Neuronal stem cell (in vitro differentiated cells): ENCODE results near the gene NXPH2.

Experiments used
- DNase-seq: peaks from one replicate; pipeline ENCODE4 v3.0.0-alpha.2; 2013; ENCODE audit warnings: low spot score
- H2AFZ ChIP-seq: one replicate; pipeline ENCODE4 v1.6.1; 2013; ENCODE audit warnings: mild to moderate bottlenecking, low read length, inconsistent platforms
- H2AK5ac ChIP-seq: 2 replicates; pipeline ENCODE4 v1.6.1; 2013; ENCODE audit warnings: low read depth, mild to moderate bottlenecking, inconsistent platforms, low read length, moderate library complexity, mixed read lengths
- H2BK120ac ChIP-seq: 2 replicates; pipeline ENCODE4 v1.6.1; 2013; ENCODE audit warnings: low read depth, mild to moderate bottlenecking, inconsistent platforms, low read length, moderate library complexity, mixed read lengths
- H2BK12ac ChIP-seq: one replicate; pipeline ENCODE4 v1.6.1; 2013; ENCODE audit warnings: low read length, inconsistent platforms
- H2BK15ac ChIP-seq: 2 replicates; pipeline ENCODE4 v1.6.1; 2013; ENCODE audit warnings: mild to moderate bottlenecking, low read length, inconsistent platforms, mixed read lengths
- H2BK5ac ChIP-seq: one replicate; pipeline ENCODE4 v1.6.1; 2013; ENCODE audit warnings: inconsistent platforms, mild to moderate bottlenecking, low read length, moderate library complexity
- H3K14ac ChIP-seq: one replicate; pipeline ENCODE4 v1.6.1; 2013; ENCODE audit warnings: low read length, inconsistent platforms
- H3K18ac ChIP-seq: 2 replicates; pipeline ENCODE4 v1.6.1; 2013; ENCODE audit warnings: low read length, inconsistent platforms
- H3K23ac ChIP-seq: 2 replicates; pipeline ENCODE4 v1.6.1; 2013; ENCODE audit warnings: low read depth, mild to moderate bottlenecking, mixed read lengths, low read length, inconsistent platforms; ENCODE audit not compliant: poor library complexity
- H3K27ac ChIP-seq: replicated peaks from 3 replicates; pipeline ENCODE4 v1.5.1; 2013; ENCODE audit warnings: low read length, inconsistent platforms
- H3K27me3 ChIP-seq, 3 experiments: 2 replicates each; pipeline ENCODE4 v1.6.1; 2013; ENCODE audit warnings: low read length in 3 of 3, mild to moderate bottlenecking in 2 of 3, inconsistent platforms in 1 of 3, low read depth in 1 of 3, mixed read lengths in 1 of 3, moderate library complexity in 1 of 3; ENCODE audit not compliant: control insufficient read depth in 3 of 3, insufficient read depth in 3 of 3
- H3K36me3 ChIP-seq, 2 donors: replicated peaks in 1 of 2; 2 replicates each; pipeline ENCODE4 v1.6.1; 2013; ENCODE audit warnings: low read length in 2 of 2; ENCODE audit not compliant: control insufficient read depth in 2 of 2, insufficient read depth in 2 of 2
- H3K4ac ChIP-seq: 2 replicates; pipeline ENCODE4 v1.6.1; 2013; ENCODE audit warnings: inconsistent platforms, mild to moderate bottlenecking, low read length, moderate library complexity
- H3K4me1 ChIP-seq, 2 donors: 1 replicate in 1 of 2; 2 replicates in 1 of 2; pipeline ENCODE4 v1.6.1; 2013; ENCODE audit warnings: low read length in 2 of 2, low read depth in 1 of 2; ENCODE audit not compliant: control insufficient read depth in 2 of 2, insufficient read depth in 1 of 2
- H3K4me2 ChIP-seq: one replicate; pipeline ENCODE4 v1.6.1; 2013; ENCODE audit warnings: mild to moderate bottlenecking, low read length, inconsistent platforms; ENCODE audit not compliant: insufficient read depth, poor library complexity, severe bottlenecking
- H3K4me3 ChIP-seq, 2 donors: 2 replicates each; pipeline ENCODE4 v1.5.1; 2013; ENCODE audit warnings: low read length in 2 of 2, mild to moderate bottlenecking in 2 of 2, inconsistent platforms in 1 of 2, moderate library complexity in 1 of 2
- H3K79me1 ChIP-seq: one replicate; pipeline ENCODE4 v1.6.1; 2013; ENCODE audit warnings: low read depth, mild to moderate bottlenecking, inconsistent platforms, low read length, moderate library complexity
- H3K9ac ChIP-seq: one replicate; pipeline ENCODE4 v1.6.1; 2013; ENCODE audit warnings: mild to moderate bottlenecking, low read depth, low read length, inconsistent platforms; ENCODE audit not compliant: poor library complexity
- H3K9me3 ChIP-seq, 2 donors: replicated peaks in 1 of 2; 2 replicates each; pipeline versions ENCODE3 to v1.6.1; 2013; ENCODE audit warnings: low read length in 2 of 2, mild to moderate bottlenecking in 2 of 2, inconsistent platforms in 1 of 2, low read depth in 1 of 2, mixed read lengths in 1 of 2, moderate library complexity in 1 of 2; ENCODE audit not compliant: control insufficient read depth in 2 of 2, insufficient read depth in 1 of 2
- H4K8ac ChIP-seq: one replicate; pipeline ENCODE4 v1.6.1; 2013; ENCODE audit warnings: low read depth, mild to moderate bottlenecking, inconsistent platforms, low read length, moderate library complexity
- H4K91ac ChIP-seq: one replicate; pipeline ENCODE4 v1.6.1; 2013; ENCODE audit warnings: low read length, low read depth, mild to moderate bottlenecking, inconsistent platforms; ENCODE audit not compliant: poor library complexity
- WGBS, 2 donors: extraction: QIAGEN DNeasy Blood & Tissue Kit; methylation state at CpG; one replicate each; pipeline ENCODE4 v1.1.7; 2013; ENCODE audit warnings: missing lambda C conversion rate in 2 of 2, mixed read lengths in 1 of 2; ENCODE audit not compliant: insufficient read length in 2 of 2, insufficient replicate concordance in 1 of 2; ENCODE audit errors: extremely low coverage in 2 of 2; 5-methylcytosine and 5-hydroxymethylcytosine counted together

The NXPH2 gene

GRCh38 chr2:138707392-138708074, 72.7 kb downstream of the NXPH2 start:
- no peaks in the 10 kb centered on the region for H3K27me3 ChIP-seq
- H4K91ac ChIP-seq = no peak overlapping the region
- H3K18ac ChIP-seq = no peak overlapping the region
- no peaks in the 10 kb centered on the region for H3K79me1 ChIP-seq
- no peak overlapping the region for H2AK5ac ChIP-seq
- H3K23ac ChIP-seq = no peak overlapping the region
- no peak for DNase-seq
- no peak overlapping the region for H2BK12ac ChIP-seq
- H2BK5ac ChIP-seq = no peak overlapping the region
- H3K27ac ChIP-seq = no peak overlapping the region
- H3K9ac ChIP-seq = no peak overlapping the region
- no peak overlapping the region for H2BK15ac ChIP-seq
- H2BK120ac ChIP-seq = no peak overlapping the region
- H3K36me3 ChIP-seq = no peaks in the 10 kb centered on the region
- H3K9me3 ChIP-seq = no peaks in the 10 kb centered on the region
- no peak overlapping the region for H3K14ac ChIP-seq
- no peak overlapping the region for H2AFZ ChIP-seq
- no peak overlapping the region for H3K4me3 ChIP-seq
- H3K4me1 ChIP-seq = no peaks in the 10 kb centered on the region
- H3K4ac ChIP-seq = no peak overlapping the region
- H3K4me2 ChIP-seq = no peak overlapping the region
- H4K8ac ChIP-seq = no peak overlapping the region

- no peak overlapping the region for H2AFZ ChIP-seq
- no peak overlapping the region for H3K4me3 ChIP-seq
- no peak overlapping the region for H3K27ac ChIP-seq
- no peak overlapping the region for H2BK120ac ChIP-seq
- no CpG with 5 or more reads among the region's 2 CpGs for WGBS, 2 donors
- H3K14ac ChIP-seq = no peak overlapping the region
- H2BK5ac ChIP-seq = no peak overlapping the region
- H3K79me1 ChIP-seq = peaks cover 2% of the 10 kb centered on the region
- H2BK12ac ChIP-seq = no peak overlapping the region
- H3K4me2 ChIP-seq = no peak overlapping the region
- no peak overlapping the region for H3K23ac ChIP-seq
- no peak overlapping the region for H3K4ac ChIP-seq
- H2AK5ac ChIP-seq = no peak overlapping the region
- no peaks in the 10 kb centered on the region for H3K27me3 ChIP-seq
- peaks cover 2 to 3% of the 10 kb centered on the region in 2 donors for H3K4me1 ChIP-seq
- no peak for DNase-seq
- H2BK15ac ChIP-seq = no peak overlapping the region
- H3K36me3 ChIP-seq = no peaks in the 10 kb centered on the region
- H3K18ac ChIP-seq = no peak overlapping the region
- H4K8ac ChIP-seq = no peak overlapping the region
- H3K9ac ChIP-seq = no peak overlapping the region
- no peaks in the 10 kb centered on the region for H3K9me3 ChIP-seq
- H4K91ac ChIP-seq = no peak overlapping the region
Observed at GRCh38 chr2:138703242-138703641, 76.9 kb downstream of the NXPH2 start.

GRCh38 chr2:138700716-138701115, 79.5 kb downstream of the NXPH2 start:
- Histone ChIP-seq H3K27ac (no peak overlapping the region), H3K4me3 (no peak overlapping the region), H3K27me3 (no peaks in the 10 kb centered on the region), H3K23ac (no peak overlapping the region), H3K36me3 (no peaks in the 10 kb centered on the region), H2BK5ac (no peak overlapping the region), H4K91ac (no peak overlapping the region), H3K79me1 (peaks cover 2% of the 10 kb centered on the region), H2BK12ac (no peak overlapping the region), H3K4me2 (no peak overlapping the region), H3K18ac (no peak overlapping the region), H2BK120ac (no peak overlapping the region), H2AK5ac (no peak overlapping the region), H4K8ac (no peak overlapping the region), H3K9me3 (no peaks in the 10 kb centered on the region), H3K4me1 (peaks cover 2 to 3% of the 10 kb centered on the region in 2 donors), H3K9ac (no peak overlapping the region), H3K14ac (no peak overlapping the region), H3K4ac (no peak overlapping the region), H2AFZ (no peak overlapping the region), H2BK15ac (no peak overlapping the region)
- no peak for DNase-seq
- no CpG with 5 or more reads among the region's 8 CpGs for WGBS, 2 donors

- H2AFZ ChIP-seq = peak overlapping the region; percentile 34
- peaks cover 2 to 3% of the 10 kb centered on the region in 2 donors for H3K4me1 ChIP-seq
- H3K36me3 ChIP-seq = no peaks in the 10 kb centered on the region
- H3K79me1 ChIP-seq = peaks cover 2% of the 10 kb centered on the region
- H2BK12ac ChIP-seq = no peak overlapping the region
- H2BK15ac ChIP-seq = no peak overlapping the region
- H3K4me3 ChIP-seq = no peak overlapping the region
- H3K14ac ChIP-seq = no peak overlapping the region
- no peaks in the 10 kb centered on the region for H3K9me3 ChIP-seq
- no peak overlapping the region for H4K91ac ChIP-seq
- no peak overlapping the region for H3K27ac ChIP-seq
- H3K9ac ChIP-seq = no peak overlapping the region
- no peak for DNase-seq
- WGBS, 2 donors = no CpG with 5 or more reads among the region's 8 CpGs
- no peak overlapping the region for H3K4ac ChIP-seq
- H2AK5ac ChIP-seq = no peak overlapping the region
- H3K27me3 ChIP-seq = no peaks in the 10 kb centered on the region
- H4K8ac ChIP-seq = no peak overlapping the region
- H3K4me2 ChIP-seq = no peak overlapping the region
- H3K23ac ChIP-seq = no peak overlapping the region
- H2BK5ac ChIP-seq = no peak overlapping the region
- no peak overlapping the region for H2BK120ac ChIP-seq
- H3K18ac ChIP-seq = peak overlapping the region; percentile 76
Observed at GRCh38 chr2:138699421-138699820, 80.8 kb downstream of the NXPH2 start.
